ENCODE results near the gene ADAMTS2.

Gene ADAMTS2

DNA sequence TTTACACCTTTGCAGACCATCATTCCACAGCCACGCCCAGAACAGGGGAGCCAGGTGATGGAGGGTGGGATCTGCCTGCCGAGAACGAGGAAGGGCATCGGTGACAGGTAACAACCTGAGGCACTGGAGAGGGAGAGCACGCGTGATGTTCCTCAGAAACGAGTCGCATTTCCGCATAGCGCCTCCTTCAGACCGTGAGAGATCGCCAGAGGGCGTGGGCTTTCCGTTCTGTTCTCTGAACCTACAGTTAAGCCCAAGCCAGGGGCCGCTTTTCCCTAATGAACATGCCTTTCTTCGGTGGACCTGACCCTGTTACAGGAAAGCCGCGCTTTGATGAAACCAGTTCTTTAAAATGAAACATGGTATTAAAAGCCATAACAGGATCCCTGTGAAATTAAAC, 17.1 kb upstream of the ADAMTS2 start:
- no peak for DNase-seq (ENCODE audit: extremely low read depth, low read depth)

DNA sequence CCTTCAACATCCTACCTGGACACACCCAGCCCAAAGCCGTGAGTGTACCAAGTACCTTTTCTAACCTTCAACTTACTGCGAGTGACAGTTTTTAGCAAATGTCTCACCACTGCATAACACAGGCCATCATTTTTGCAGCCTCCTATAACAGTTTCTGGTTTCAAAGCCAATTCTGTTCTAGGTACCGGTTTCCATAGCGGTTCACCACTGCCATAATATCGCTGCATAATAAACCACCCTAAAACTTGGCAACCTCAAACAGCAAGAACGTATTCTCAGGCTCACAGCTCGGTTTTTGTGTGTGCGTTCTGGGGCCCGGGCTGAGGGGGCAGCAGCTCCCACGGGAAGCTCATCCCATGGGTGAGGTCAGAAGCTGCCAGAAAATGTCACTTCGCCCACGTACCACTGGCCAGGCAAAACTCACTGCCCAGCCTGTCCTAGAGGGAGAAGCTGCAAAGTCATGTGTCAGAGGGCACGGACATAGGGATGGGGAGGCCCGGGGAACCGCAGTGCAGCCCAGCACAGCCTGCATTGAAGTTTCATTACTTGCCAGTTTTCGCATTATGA, 15.9 kb upstream of the ADAMTS2 start:
- TF ChIP-seq, protein P1, sequence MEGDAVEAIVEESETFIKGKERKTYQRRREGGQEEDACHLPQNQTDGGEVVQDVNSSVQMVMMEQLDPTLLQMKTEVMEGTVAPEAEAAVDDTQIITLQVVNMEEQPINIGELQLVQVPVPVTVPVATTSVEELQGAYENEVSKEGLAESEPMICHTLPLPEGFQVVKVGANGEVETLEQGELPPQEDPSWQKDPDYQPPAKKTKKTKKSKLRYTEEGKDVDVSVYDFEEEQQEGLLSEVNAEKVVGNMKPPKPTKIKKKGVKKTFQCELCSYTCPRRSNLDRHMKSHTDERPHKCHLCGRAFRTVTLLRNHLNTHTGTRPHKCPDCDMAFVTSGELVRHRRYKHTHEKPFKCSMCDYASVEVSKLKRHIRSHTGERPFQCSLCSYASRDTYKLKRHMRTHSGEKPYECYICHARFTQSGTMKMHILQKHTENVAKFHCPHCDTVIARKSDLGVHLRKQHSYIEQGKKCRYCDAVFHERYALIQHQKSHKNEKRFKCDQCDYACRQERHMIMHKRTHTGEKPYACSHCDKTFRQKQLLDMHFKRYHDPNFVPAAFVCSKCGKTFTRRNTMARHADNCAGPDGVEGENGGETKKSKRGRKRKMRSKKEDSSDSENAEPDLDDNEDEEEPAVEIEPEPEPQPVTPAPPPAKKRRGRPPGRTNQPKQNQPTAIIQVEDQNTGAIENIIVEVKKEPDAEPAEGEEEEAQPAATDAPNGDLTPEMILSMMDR (IDR thresholded peaks at IDR 0.05; ENCODE audit: low read depth, low read length, missing control alignments) = no peak
- no peak overlapping the region for H3K4me3 ChIP-seq (replicated peaks; ENCODE audit: low read depth, low read length)
- no peak for DNase-seq (ENCODE audit: extremely low read depth, low read depth)

More for the DNA sequence above, 17.1 kb upstream of the ADAMTS2 start:
- no peak overlapping the region for H3K4me3 ChIP-seq (replicated peaks; ENCODE audit: low read depth, low read length)
- TF ChIP-seq, protein P1 (IDR thresholded peaks at IDR 0.05; ENCODE audit: low read depth, low read length, missing control alignments) = no peak

DNA sequence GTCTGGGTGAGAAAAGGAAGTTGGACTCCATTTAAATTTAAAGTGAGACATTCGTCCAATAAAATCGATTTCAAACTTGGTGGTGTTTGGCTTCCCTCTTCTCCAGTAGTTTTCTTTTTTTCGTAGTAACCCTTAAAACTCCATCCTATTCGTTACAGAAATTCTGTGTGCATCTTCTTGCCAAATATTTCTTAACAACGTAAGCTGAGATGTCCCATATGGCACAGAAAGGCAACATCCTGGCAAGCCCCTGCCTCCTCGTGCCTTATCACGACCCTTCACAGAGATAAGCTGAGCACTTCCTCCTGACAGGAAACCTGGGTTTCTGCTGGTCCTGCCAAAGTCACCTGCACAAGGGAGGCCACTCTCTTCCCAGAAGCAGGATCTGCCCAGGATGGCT, 11.8 kb upstream of the ADAMTS2 start:
- DNase-seq (ENCODE audit: extremely low read depth, low read depth) = no peak
- TF ChIP-seq, protein P1 (IDR thresholded peaks at IDR 0.05; ENCODE audit: low read depth, low read length, missing control alignments) = no peak
- no peak overlapping the region for H3K4me3 ChIP-seq (replicated peaks; ENCODE audit: low read depth, low read length)

DNA sequence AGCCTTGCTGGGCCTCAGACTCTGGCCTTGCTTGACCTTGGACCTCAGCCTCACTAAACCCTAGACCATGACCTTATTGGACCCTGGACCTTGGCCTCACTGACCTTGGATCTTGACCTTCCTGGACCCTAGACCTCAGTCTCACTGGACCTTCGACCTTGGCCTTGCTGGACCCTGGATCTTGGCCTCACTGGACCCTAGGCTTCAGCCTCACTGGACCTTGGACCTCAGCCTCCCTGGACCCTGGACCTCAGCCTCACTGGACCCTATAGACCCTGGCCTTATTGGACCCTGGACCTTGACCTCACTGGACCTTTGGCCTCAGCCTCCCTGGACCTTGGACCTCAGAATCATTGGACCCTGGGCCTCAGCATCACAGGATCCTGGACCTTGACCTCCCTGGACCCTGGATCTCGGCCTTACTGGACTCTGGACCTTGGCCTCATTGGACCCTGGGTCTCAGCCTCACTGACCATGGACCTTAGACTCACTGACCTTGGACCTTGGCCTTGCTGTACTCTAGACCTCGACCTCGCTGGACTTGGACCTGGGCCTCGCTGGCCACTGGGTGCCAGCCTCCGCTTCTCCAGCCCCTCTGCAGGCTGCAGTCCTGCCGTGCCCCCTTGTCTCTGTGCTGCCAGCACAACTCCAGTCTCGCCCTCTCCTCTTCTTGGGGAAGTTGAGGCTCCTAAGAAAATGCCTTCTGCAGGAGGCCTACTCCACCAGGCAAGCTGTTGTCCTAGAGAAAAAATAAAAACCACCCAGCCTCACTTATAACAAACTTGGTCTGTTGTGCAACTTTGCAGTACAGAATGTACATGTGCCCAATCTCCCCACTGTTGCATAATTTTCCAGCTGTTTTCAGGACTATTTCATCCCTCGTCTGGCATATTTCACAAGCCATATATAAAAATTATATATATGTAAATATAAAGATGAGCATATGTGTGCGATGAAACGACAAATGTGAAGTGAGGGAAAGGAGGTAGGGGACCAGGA, 11.0 kb upstream of the ADAMTS2 start:
- TF ChIP-seq, protein P1 (IDR thresholded peaks at IDR 0.05; ENCODE audit: low read depth, low read length, missing control alignments) = no peak
- no peak overlapping the region for H3K4me3 ChIP-seq (replicated peaks; ENCODE audit: low read depth, low read length)
- no peak for DNase-seq (ENCODE audit: extremely low read depth, low read depth)

DNA sequence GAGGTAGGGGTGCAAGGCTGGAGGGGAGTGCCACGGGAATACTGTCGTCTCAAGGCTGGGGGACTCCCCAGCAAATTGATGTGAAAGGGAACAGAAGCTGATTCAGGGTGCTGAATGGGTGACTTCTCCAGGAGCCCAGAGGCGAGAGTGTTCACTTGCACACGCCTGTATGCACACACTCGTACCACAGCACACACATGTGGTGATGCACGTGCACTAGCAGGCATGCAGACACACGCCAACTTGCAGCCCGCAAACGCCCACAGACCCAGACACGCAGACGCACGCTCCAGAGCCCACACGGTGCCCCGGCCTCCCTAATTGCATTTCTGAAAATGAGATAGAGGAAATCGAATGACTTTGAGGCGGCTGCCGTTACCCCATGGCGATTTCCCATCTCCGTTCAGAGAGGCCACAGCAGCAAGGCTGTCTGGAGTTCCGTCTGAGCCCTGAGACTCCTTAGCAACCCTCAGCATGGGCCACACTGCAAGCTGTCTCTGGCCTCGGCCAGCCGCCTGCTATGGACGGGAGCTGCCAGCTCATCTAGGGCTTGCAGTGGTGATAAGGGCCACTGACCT, 9.1 kb upstream of the ADAMTS2 start:
- DNase-seq (ENCODE audit: extremely low read depth, low read depth) = no peak
- TF ChIP-seq, protein P1 (IDR thresholded peaks at IDR 0.05; ENCODE audit: low read depth, low read length, missing control alignments) = no peak
- no peak overlapping the region for H3K4me3 ChIP-seq (replicated peaks; ENCODE audit: low read depth, low read length)

DNA sequence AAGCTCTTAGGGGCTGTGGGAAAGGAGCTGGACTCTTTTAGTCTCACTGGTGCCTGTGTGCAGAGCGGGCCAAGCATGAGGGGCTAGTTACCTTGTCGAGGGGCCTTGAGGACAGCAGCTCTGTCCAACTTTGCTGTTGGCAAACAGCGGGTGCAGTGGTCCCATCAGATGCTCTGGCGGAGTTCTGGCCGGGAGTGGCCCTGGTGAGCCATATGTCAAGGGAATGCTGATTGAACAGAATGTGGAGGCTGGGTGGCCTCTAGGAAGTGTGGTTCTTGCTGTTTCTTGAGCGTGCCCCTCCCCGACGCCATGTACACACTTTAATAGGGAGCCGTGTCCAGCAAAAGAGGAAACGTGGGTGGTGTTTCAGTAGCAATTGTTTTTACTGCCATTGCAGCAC, 3.6 kb upstream of the ADAMTS2 start:
- TF ChIP-seq, protein P1 (IDR thresholded peaks at IDR 0.05; ENCODE audit: low read depth, low read length, missing control alignments) = no peak
- H3K4me3 ChIP-seq (replicated peaks; ENCODE audit: low read depth, low read length) = no peak overlapping the region
- DNase-seq (ENCODE audit: extremely low read depth, low read depth) = no peak
